ENCODE results near the gene DYNC1H1. TPM values are rescaled to one million over a fixed set of nuclear protein-coding genes. Genes with fewer than 3 reads are reported as not detected.
A peak's percentile ranks its signal among the peaks of the same experiment; 100 is the strongest.

DYNC1H1 gene
- polyA plus RNA-seq, 10 donors: 252 to 337 (median 278) TPM

- DNase-seq: no peak
Observed at GRCh38 chr14:101937926-101938767, 26.2 kb upstream of the DYNC1H1 start.

- DNase-seq: no peak
Observed at GRCh38 chr14:101939646-101940170, 24.7 kb upstream of the DYNC1H1 start.

GRCh38 chr14:101944451-101944850 lies 19.9 kb upstream of the DYNC1H1 start:
- no peak for DNase-seq

- no peak for DNase-seq
Observed at GRCh38 chr14:101945171-101945570, 19.2 kb upstream of the DYNC1H1 start.

DNA sequence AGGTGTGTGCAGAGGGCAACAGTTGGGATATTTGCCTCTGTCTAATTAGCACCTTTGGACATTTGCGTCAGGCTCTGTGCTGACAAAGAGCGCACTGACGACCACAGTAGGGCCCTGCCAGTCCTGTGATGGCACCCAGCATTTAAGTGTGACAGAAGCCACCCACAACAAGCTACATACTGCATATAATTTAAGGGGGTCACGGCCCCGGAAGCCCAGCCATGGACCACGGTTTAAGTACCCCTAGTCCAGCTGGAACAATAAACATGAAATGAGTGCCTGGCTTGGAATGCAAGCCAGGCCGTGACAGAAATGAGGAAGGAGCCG lies 16.8 kb upstream of the DYNC1H1 start:
- DNase-seq: no peak

DNA sequence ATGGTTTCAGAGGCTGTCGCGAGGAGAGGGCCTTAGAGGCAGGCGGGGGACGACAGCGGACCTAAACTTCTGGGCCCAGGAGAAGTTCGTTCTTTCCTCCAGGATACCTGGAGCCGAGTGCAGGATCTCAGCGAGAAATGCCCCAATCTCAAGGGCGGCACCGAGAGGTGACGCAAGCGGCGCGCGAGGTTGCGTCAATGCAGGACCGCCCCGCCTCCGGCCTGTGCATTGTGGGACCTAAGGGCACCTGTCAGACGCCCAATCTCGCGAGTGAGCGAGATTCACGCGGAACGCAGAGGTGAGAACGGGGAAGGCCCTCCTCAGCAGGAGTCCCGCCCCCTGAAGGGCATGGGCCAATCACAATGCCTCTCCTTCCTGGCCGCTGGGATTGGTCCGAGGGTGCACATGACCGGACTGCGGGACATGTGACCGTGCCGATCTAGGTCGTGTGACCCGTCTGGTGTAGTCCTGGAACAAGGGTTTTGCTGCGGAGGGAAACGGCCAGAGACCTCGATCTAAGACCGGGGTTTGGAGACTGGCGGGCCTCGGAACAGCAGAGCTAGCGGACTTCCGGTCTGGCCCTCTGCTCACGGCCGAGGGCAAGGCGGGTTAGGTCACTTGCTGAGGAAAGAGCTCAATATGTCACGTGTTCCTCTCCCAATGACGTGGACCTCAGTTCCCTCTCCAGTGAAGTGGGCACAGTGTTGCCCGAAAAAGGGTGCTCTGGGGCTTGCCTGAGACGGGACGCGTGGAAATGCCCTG lies 16.3 kb upstream of the DYNC1H1 start:
- DNase-seq: peak; percentile 100

DNA sequence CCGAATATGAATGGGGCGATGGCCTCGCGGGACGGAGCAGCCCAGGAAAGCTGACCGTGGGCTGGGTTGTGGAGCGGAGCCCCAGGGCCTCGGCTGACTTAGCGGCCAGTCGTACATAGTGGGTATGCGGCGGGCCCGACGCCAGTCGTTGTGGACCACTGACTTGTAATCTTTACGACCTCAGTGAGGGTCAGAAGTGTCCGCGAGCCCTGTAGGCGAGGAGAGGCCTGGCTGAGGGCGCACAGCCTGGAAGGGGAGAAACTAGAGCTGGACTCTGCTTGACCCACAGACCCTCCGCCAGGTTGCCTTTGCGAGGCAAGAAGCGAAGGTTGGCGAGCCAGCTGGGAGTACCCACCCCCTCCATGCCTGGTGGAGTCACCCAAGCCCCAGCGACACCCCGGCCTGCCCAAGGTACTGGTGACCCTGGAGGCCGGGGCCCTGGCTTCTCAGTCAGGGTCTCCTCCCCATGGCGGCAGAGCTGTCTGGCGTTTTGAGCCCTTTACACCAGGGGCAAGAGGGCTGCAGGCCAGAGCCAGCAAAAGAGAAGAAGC lies 15.6 kb upstream of the DYNC1H1 start:
- DNase-seq: no peak

- DNase-seq: no peak
Observed at GRCh38 chr14:101950100-101950499, 14.3 kb upstream of the DYNC1H1 start.

DNA sequence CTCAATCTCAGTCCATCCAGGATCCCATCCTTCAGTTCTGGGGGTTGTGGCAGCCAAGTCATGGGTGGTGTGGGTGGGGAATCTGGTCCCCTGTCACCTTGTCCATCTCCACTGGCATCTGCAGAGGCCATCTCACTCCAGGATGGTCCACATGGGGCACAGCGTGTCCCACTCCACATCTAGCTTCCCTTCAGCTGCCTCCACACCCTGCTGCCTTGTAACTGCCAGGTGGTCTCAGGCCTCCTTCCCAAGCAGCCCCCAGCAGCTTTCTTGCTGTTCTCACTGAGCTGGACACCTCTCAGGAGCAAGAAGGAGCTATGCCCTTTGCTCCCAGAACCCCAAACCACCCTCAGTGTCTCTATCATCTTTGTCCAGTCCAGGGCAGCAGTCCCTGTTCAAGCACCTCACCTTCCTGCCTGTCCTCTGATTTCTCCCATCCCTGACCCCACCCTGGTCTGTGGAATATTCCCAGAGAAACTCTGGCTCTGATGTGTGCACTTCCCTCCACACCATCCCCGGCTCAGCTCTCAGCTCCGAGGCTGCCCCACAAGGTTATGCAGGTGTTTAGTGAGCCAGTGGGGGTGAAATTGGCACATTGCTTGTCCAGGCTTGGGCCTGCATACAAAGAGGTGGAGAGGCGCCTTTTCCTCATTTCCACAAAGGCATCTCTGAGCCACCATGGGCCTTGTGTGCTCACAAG lies 13.7 kb upstream of the DYNC1H1 start:
- DNase-seq: no peak

DNA sequence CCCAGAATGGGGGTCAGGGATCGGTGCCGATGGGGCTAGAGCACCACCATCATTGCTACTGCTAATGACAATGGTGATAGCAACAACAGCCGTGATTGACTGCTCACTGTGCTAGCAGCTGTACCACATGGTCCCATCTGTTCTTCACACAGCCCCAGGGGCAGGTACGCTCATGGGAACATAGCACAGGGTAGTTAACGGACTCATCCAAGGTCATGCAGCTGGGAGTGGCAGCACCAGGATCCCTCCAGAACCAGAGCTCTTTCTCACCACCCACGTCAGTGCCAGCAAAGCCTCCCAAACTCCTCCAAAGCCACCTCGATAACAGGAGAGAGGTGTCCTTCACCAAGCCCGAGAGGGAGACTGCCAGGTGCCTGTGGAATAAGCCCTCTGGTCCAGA lies 11.2 kb upstream of the DYNC1H1 start:
- DNase-seq: no peak

DNA sequence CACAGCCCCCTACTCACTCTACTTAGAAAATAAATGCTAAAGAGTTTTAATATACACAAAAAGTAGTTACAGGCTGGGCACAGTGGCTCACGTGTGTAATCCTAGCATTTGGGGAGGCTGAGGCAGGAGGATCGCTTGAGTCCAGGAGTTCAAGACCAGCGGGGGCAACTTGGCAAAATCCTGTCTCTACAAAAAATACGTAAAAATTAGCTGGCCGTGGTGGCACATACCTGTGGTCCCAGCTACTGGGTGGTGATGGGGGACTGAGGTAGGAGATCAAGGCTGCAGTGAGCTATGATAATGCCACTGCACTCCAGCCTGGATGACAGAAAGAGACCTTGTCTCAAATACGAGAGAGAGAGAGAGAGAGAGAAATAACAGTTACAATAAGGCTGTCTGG lies 9.9 kb upstream of the DYNC1H1 start:
- no peak for DNase-seq

DNA sequence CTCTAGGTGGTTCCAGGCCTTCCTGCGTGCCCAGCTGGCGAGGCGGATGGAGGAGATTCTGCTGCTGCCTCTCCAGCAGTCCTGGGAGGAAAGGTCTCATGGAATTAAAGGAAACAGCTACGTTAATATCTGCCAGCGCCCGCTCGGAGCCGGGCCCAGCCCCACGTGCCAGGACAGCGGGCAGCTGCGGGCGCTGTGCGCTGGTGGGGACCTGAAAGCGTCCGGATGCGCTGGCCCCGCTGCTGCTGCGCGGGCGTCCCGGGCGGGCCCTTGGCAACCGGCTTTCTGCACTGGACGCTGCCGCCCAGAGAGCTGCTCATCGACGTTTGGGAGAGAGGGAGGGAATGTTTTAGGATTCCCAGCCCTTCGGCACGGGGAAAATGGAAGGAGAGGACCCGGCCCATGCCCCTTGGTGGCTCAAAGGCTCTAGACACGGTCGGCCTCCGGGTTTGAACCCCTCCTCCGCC lies 8.6 kb upstream of the DYNC1H1 start:
- no peak for DNase-seq

DNA sequence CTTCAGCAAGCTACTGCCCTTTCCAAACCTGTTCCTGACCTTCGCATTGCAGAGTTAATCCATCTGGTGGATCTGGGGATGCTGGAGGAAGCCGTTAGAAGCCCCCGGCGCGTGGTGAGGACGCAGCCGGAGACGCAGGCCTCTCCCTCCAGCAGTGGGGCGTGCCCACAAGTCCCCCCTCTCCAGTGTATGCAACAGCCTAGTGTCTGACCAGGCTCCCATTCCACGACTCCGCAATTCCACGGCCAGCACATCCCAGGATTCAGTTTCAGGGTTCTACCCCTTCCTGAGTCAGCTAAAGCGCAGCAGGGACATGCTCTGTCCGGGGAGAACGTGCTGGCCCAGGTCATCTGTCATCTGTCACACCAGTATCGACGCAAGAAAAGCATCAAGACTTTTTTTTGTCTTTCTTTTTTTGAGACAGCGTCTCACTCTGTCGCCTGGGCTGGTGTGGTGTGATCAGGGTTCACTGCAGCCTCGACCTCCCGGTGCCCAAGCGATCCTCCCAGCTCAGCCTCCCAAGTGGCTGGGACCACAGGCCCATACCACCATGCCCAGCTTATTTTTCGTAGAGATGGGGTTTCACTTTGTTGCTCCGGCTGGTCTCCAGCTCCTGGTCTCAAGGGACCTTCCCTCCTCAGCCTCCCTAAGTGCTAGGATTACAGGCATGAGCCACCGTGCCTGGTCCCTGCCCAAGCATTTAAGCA lies 8.0 kb upstream of the DYNC1H1 start:
- no peak for DNase-seq

GRCh38 chr14:101957406-101958234 lies 6.8 kb upstream of the DYNC1H1 start:
- no peak for DNase-seq

DNA sequence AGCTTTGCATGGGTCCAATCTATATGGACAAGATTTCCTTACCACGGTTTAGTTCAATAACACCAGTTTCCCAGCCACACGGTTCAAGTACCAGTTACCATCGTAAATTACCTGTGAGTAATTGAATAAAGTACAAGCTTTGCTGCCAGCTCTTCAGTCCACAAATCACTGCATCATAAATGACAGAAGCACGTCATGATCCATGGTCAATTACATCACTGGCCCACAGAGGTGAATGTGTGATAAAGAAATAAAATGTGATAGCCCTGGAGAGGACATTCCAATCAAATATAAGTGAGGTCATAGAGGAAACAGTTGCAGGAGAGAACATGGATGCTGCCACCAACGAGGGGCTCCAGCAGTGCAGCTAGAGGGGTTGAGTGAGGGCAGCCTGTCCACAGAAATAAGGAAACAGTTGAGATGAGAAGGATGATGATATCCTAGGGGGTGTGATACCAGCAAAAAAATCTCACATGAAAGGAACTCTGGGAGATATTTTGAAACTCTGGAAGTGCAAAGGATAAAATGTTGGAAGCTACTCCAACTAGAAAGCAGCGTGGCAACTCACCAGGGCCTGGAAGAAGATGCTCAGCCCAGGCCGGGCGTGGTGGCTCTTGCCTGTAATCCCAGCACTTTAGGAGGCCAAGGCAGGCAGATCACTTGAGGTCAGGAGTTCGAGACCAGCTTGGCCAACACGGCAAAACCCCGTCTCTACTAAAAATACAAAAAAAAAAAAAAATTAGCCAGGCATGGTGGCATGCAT lies 5.8 kb upstream of the DYNC1H1 start:
- no peak for DNase-seq

DNA sequence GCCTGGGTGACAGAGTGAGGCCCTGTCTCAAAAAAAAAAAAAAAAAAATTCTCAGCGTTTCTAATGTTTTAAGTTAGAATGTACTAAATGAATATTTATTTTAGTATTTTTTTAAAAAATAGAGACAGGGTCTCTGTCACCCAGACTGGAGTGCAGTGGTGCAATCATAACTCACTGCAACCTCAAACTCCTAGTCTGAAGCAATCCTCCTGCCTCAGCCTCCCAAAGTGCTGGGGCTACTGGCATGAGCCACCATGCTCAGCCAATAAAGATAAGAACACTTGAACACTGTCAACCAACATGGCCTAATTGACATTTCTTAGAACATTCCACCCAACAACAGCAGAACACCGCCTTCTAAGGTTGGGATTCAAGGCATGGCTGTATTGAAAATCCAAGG lies 5.1 kb upstream of the DYNC1H1 start:
- DNase-seq: no peak

DNA sequence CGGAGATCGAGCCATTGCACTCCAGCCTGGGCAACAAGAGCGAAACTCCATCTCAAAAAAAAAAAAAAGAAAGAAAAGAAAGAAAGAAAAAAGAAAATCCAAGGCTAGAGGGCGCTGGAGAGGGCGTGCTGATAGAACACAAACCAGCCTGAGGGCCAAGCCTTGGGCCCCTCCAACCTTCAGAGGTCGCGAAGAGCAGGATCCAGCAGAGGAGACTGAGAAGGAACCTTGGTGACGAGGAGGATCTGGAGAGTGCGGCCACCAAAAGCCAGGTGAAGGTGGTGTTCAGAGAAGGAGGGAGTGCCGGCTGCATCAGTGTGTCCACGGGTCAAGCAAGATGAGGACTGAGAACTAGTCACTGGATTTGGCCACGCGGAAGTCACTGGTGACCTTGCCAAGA lies 4.1 kb upstream of the DYNC1H1 start:
- no peak for DNase-seq

DNA sequence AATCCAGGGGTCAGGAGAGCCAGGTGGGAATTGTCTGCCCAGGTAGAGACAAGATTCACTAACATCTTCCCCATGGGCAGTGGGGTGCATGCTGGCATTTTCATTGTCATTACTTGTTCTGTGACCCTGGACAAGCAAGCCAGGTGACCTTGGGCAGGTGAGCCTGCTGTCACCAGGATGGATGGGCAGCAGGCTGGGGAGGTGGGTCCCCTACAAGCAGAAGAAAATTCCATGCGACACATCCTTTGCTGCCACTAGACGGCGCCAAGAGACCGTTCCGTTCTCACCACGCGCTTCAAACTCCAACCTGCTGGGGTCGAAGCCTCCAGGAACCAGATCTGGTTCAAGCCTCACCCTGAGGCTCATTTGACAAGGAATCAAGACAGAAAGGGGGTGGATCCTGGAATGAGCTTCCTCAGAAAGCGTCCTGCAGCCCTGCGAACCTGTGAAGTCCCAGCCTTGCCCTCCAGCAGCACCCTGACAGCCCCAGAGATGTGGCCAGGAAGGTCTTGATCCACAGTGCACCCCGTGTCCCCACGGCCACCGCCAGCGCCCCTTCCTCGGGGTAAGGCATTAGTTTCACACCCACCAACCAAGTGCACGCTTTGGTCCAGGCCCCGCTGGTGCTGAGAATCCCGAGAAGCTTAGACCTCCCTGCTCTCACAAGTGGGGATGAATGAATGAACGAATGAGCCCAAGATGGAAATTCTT lies 3.2 kb upstream of the DYNC1H1 start:
- DNase-seq: peak; percentile 64 to 91 (median 83)

All from muscle of back (tissue), 11 donors.